Measurements from ENCODE around the gene CARF.
"Not testable (repeated sequence)": the region's sequence is repeated elsewhere in the genome, so short reads cannot be mapped to it uniquely, and the experiment has no call there.

Gene CARF

GRCh38 chr2:202911512-202912341, at the start of gene CARF, which contains the start of gene WDR12:
Gene CARF (plus strand): TSS chr2:202912275. CDS start chr2:202941903, 29,628 bp downstream.
Gene WDR12 (minus strand): TSS chr2:202911673. CDS start chr2:202911476, 197 bp downstream.
- peak; percentile 84 to 86 for DNase-seq (ENCODE audit: low read depth in 2 of 2)

- peak; percentile 28 to 49 for DNase-seq (ENCODE audit: low read depth in 2 of 2)
Measured at GRCh38 chr2:202870431-202871299, 41.4 kb upstream of the CARF start.

GRCh38 chr2:202871300-202872141, 40.6 kb upstream of the CARF start, which contains the start of gene ICA1L:
Gene ICA1L (minus strand): TSS chr2:202871766. CDS start chr2:202829009, 42,757 bp downstream.
- DNase-seq (ENCODE audit: low read depth in 2 of 2): peak; percentile 22 to 44

- DNase-seq (ENCODE audit: low read depth in 2 of 2): no peak
Measured at GRCh38 chr2:202877699-202878098, 34.4 kb upstream of the CARF start.

GRCh38 chr2:202881570-202881969, 30.5 kb upstream of the CARF start:
- no peak for DNase-seq (ENCODE audit: low read depth in 2 of 2)

- no peak for DNase-seq (ENCODE audit: low read depth in 2 of 2)
Measured at GRCh38 chr2:202883987-202884675, 27.9 kb upstream of the CARF start.

GRCh38 chr2:202885190-202885589, 26.9 kb upstream of the CARF start:
- DNase-seq (ENCODE audit: low read depth in 2 of 2): no peak

- DNase-seq (ENCODE audit: low read depth in 2 of 2): not testable (repeated sequence)
Measured at GRCh38 chr2:202905507-202905906, 6.6 kb upstream of the CARF start.

GRCh38 chr2:202908186-202908585, 3.9 kb upstream of the CARF start:
- DNase-seq (ENCODE audit: low read depth in 2 of 2): no peak

GRCh38 chr2:202909394-202910192, 2.5 kb upstream of the CARF start:
- no peak for DNase-seq (ENCODE audit: low read depth in 2 of 2)

- DNase-seq (ENCODE audit: low read depth in 2 of 2): not testable (repeated sequence)
Measured at GRCh38 chr2:202910250-202910649, 1.8 kb upstream of the CARF start.

- DNase-seq (ENCODE audit: low read depth in 2 of 2): no peak
Measured at GRCh38 chr2:202910698-202911097, 1.4 kb upstream of the CARF start.

GRCh38 chr2:202911203-202911511, 918 bp upstream of the CARF start:
- DNase-seq (ENCODE audit: low read depth in 2 of 2): no peak

- DNase-seq (ENCODE audit: low read depth in 2 of 2): peak in 1 of 2 donors; percentile 2
Measured at GRCh38 chr2:202912342-202913201, 497 bp downstream of the CARF start.

GRCh38 chr2:202918860-202919259, 6.8 kb downstream of the CARF start:
- no peak for DNase-seq (ENCODE audit: low read depth in 2 of 2)

- no peak for DNase-seq (ENCODE audit: low read depth in 2 of 2)
Measured at GRCh38 chr2:202932425-202933138, 20.5 kb downstream of the CARF start.

- DNase-seq (ENCODE audit: low read depth in 2 of 2): no peak
Measured at GRCh38 chr2:202933139-202933510, 21.1 kb downstream of the CARF start.

GRCh38 chr2:202933958-202934357, 21.9 kb downstream of the CARF start:
- DNase-seq (ENCODE audit: low read depth in 2 of 2): no peak

GRCh38 chr2:202934456-202934855, 22.4 kb downstream of the CARF start:
- no peak for DNase-seq (ENCODE audit: low read depth in 2 of 2)

Measured in stimulated activated CD4-positive, alpha-beta T cell treated with anti-CD3 and anti-CD28 coated beads, Interleukin-15, amount 100 ng/mL, for 48 hours (primary cell).